AG04449 (cell line): Measurements from ENCODE around the gene COL2A1.

ENCODE experiments used
- CTCF ChIA-PET: fragments of 350-600 bp; formaldehyde crosslinking; extraction: SDS; loops from one replicate; lab custom pipeline; 2021; ENCODE audit warnings: antibody characterized with exemption; lab: Yijun Ruan, JAX
- POLR2A ChIA-PET: fragments of 400-600, 350-600 bp; formaldehyde crosslinking; extraction: SDS; loops from one replicate; lab custom pipeline; 2020; ENCODE audit warnings: antibody characterized with exemption, inconsistent platforms; lab: Yijun Ruan, JAX
- DNase-seq: peaks from one replicate; pipeline ENCODE4 v3.0.0-alpha.2; 2010; ENCODE audit warnings: low read depth, low spot score
- H3K4me3 ChIP-seq: 2 replicates; pipeline ENCODE4 v1.5.1; 2011; ENCODE audit warnings: low read depth, mild to moderate bottlenecking, control low read depth, low read length
- TF ChIP-seq, protein P1 (sequence below): IDR thresholded peaks from one replicate; pipeline ENCODE4 v1.5.1; 2011; ENCODE audit warnings: mild to moderate bottlenecking, moderate library complexity, low read length, control low read depth, inconsistent platforms; ENCODE audit not compliant: insufficient read depth; ENCODE audit errors: missing control alignments

COL2A1 gene

DNA sequence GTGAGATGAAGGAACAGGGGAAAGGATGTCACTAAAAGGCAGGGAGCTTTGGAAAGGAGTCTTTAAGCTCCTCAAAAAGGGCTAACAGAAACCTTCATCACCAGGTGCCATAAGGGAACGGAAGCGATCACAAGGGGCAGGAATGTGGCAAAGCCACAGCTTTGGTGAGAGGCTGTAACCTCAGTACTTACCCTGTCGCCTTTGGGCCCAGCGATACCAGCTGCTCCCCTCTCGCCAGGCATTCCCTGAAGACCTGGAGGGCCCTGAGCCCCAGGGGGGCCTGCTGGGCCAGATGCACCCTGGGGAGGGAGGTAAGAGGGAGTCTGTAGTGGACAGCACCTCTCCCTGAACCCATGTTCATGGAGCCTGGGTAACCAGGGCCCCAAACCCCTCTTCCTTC is 22.0 kb downstream of the COL2A1 start:
- ChIA-PET POLR2A (no interaction called here), CTCF (interaction anchor here (1.0 kb wide), 1 partner anchor 18 kb away, joined by 3 read pairs; no protein-coding TSS in a partner anchor)
- DNase-seq, result no peak
- no peak overlapping the region for H3K4me3 ChIP-seq
- TF ChIP-seq, protein P1, sequence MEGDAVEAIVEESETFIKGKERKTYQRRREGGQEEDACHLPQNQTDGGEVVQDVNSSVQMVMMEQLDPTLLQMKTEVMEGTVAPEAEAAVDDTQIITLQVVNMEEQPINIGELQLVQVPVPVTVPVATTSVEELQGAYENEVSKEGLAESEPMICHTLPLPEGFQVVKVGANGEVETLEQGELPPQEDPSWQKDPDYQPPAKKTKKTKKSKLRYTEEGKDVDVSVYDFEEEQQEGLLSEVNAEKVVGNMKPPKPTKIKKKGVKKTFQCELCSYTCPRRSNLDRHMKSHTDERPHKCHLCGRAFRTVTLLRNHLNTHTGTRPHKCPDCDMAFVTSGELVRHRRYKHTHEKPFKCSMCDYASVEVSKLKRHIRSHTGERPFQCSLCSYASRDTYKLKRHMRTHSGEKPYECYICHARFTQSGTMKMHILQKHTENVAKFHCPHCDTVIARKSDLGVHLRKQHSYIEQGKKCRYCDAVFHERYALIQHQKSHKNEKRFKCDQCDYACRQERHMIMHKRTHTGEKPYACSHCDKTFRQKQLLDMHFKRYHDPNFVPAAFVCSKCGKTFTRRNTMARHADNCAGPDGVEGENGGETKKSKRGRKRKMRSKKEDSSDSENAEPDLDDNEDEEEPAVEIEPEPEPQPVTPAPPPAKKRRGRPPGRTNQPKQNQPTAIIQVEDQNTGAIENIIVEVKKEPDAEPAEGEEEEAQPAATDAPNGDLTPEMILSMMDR, result no peak

DNA sequence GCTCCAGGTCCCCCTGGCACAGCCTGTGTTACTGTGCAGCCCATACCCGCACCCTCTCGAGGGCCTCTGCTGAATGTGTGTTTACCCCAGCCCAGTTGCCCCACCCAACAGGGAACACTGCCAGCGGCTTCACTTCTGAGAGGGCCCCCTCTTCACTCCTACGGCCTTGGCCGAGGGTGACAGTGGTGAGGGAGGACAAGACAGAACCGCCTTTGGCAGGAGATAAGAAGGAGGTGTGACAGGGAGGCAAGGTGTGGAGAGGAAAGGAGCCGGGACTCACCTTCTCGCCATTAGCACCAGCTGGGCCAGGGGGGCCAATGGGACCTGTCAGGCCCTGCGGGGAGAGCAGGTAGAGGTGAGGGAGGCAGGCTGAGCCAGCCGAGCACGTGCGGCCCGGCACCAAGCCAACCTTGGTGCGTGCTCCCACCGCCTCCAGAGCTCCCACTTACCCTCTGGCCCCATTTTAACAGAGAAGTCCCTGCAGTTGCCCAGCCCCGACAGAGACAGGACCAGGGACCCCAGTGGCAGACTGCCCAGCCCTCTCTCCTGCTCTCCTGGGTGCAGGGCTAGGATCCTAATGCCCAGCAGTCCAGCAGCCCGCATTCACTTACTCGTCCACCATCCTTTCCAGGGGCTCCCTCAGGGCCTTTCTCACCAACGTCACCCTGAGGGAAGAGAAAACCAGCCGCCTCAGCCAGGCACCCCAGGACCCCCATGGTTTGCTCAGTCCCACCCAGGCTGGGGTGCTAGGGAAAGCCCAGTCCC is 22.6 kb downstream of the COL2A1 start:
- H3K4me3 ChIP-seq, result no peak overlapping the region
- TF ChIP-seq, protein P1, result no peak
- CTCF ChIA-PET, result interaction anchor here (1.0 kb wide), 1 partner anchor 18 kb away, joined by 3 read pairs; no protein-coding TSS in a partner anchor
- DNase-seq, result no peak
- POLR2A ChIA-PET, result no interaction called here

- ChIA-PET POLR2A (no interaction called here), CTCF (no interaction called here)
- no peak overlapping the region for H3K4me3 ChIP-seq
- no peak for DNase-seq
- TF ChIP-seq, protein P1, result no peak
Observed at GRCh38 chr12:47980779-47981495, 23.3 kb downstream of the COL2A1 start.

GRCh38 chr12:47980197-47980596 is 24.1 kb downstream of the COL2A1 start:
- no peak for DNase-seq
- TF ChIP-seq, protein P1, result no peak
- ChIA-PET POLR2A (no interaction called here), CTCF (interaction anchor here (0.8 kb wide), 1 partner anchor 22 kb away, joined by 3 read pairs; no protein-coding TSS in a partner anchor)
- H3K4me3 ChIP-seq, result no peak overlapping the region

DNA sequence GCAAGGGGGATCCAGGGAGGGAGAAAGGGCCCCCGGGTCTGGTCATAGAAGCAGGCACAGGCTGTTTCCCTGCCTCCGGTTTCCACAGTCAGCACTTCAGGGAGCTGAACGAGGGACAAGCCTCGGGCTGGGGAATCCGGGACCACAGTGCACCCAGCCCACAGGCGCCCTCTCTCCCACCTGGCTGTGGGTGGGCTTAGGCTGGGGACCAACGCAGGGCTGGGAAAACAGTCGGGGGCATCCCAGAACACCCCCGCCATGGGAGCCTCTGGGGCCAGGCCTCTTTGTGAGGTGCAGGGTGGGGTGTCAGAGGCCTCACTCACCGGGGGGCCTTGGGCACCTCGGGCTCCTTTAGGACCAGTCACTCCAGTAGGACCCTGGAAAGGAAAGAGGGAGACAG is 24.6 kb downstream of the COL2A1 start:
- DNase-seq, result no peak
- CTCF ChIA-PET, result interaction anchor here (0.8 to 1.0 kb wide), 2 partner anchors 8 to 22 kb away, joined by 3 read pairs; no protein-coding TSS in a partner anchor
- TF ChIP-seq, protein P1, result no peak
- POLR2A ChIA-PET, result no interaction called here
- H3K4me3 ChIP-seq, result no peak overlapping the region

DNA sequence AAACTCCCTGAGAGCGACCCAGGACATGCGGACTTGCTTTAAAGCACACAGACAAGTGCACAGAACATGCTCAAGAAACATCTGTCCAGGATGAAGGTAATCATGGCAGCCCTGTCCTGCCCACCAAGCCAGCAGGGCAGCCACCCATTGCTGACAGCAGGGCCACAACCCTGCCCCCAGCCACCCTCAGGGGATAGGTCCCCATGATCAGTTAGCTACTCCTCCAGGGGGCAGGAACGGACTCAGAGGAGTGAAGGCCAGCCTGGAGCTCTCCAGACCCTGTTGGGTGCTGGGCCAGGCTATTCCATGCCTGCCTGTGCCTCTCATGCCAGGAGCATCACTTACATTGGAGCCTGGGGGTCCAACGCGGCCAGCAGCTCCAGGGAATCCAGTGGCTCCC is 25.1 kb downstream of the COL2A1 start:
- ChIA-PET CTCF (interaction anchor here (0.7 to 1.0 kb wide), 2 partner anchors 9 to 15 kb away, joined by 3 read pairs; partner anchors contain the start of gene TMEM106C), POLR2A (no interaction called here)
- DNase-seq, result no peak
- TF ChIP-seq, protein P1, result no peak
- no peak overlapping the region for H3K4me3 ChIP-seq
